ES-I3 (cell line): ENCODE results near the gene AK5.
"Not testable (repeated sequence)": the region's sequence is repeated elsewhere in the genome, so short reads cannot be mapped to it uniquely, and the experiment has no call there.

Source experiments
- H3K36me3 ChIP-seq: 2 replicates; pipeline ENCODE4 v1.6.1; 2013; ENCODE audit warnings: mild to moderate bottlenecking, low read length, control low read depth, moderate library complexity; ENCODE audit not compliant: insufficient read depth
- H3K4me1 ChIP-seq: 2 replicates; pipeline ENCODE4 v1.6.1; 2013; ENCODE audit warnings: mild to moderate bottlenecking, control low read depth, low read length; ENCODE audit not compliant: insufficient read depth
- H3K9ac ChIP-seq: 2 replicates; pipeline ENCODE4 v1.6.1; 2013; ENCODE audit warnings: low read depth, mild to moderate bottlenecking, low read length, moderate library complexity
- H3K9me3 ChIP-seq: 2 replicates; pipeline ENCODE4 v1.6.1; 2013; ENCODE audit warnings: mild to moderate bottlenecking, low read length, moderate library complexity; ENCODE audit not compliant: control insufficient read depth, insufficient read depth

Gene AK5

GRCh38 chr1:77310924-77311323 is 29.1 kb downstream of the AK5 start:
- no peaks in the 10 kb centered on the region for H3K36me3 ChIP-seq
- H3K9me3 ChIP-seq: no peaks in the 10 kb centered on the region
- peaks cover 4% of the 10 kb centered on the region; the same call in 1 of the 2 replicates for H3K4me1 ChIP-seq
- H3K9ac ChIP-seq: no peak overlapping the region

GRCh38 chr1:77312364-77312763 is 30.5 kb downstream of the AK5 start:
- not testable (repeated sequence) for H3K4me1 ChIP-seq, H3K9ac ChIP-seq, H3K9me3 ChIP-seq, H3K36me3 ChIP-seq

DNA sequence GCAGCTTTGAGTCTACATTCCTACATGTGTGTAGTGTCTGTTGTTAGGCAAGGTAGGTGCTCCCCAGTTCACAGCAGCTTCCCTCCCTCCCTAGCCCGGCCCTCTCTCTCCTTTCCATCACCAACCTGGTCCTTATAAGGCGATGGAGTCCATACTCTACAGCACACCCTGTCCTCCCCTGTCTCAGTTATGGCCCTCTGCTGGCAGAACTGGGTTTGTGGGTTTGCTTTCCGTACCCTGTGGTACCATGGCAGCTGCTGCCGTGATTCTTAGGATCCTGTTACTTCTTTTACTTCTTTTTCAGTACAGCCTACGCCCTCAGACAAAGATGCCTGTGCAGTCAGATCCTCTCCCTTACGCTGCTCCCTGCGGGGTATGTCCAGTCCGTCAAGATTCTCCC is 31.7 kb downstream of the AK5 start:
- Histone ChIP-seq H3K9ac (no peak overlapping the region), H3K9me3 (no peaks in the 10 kb centered on the region), H3K4me1 (peaks cover 7% of the 10 kb centered on the region), H3K36me3 (no peaks in the 10 kb centered on the region)

DNA sequence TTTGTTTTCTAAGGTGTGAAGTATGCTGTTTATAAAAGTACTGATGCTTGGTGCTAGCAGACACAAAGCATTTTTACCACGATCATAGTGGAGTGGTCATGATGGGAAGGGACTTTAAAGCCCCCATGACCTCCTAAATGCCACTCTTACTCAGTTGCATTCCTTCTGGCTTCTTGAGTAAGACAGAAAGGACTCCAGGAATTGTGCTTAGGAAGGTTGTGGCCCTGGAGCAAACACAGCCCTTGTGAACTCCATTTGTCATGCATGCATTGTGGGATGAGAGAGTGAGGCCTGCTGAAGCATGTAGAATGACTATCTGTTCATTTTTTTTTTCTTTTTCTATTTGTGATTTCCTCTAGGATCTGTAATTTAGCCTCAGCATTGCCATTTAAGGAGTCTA is 34.2 kb downstream of the AK5 start:
- peaks cover 7% of the 10 kb centered on the region for H3K4me1 ChIP-seq
- H3K9me3 ChIP-seq: no peaks in the 10 kb centered on the region
- H3K9ac ChIP-seq: no peak overlapping the region; the same call in 1 of the 2 replicates
- H3K36me3 ChIP-seq: no peaks in the 10 kb centered on the region

DNA sequence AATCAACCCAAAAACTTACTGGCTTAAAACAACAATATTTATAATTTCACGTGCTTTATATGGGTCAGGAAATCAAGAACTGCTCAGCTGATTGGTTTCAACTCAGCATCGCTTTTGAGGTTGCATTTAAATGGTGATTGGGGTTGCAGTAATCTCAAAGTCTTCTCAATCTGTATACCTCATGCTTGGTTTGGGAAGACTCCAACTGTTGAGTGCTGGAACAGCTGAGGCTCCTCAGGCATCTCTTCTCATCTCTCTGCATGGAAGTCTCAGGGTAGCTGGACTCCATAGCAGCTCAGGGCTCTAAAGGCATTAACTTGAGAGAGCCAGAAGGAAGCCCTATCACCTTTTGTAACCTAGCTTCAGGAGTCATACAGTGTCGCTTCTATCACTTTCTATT is 35.1 kb downstream of the AK5 start:
- Histone ChIP-seq H3K9ac (no peak overlapping the region), H3K9me3 (no peaks in the 10 kb centered on the region), H3K4me1 (peaks cover 9% of the 10 kb centered on the region), H3K36me3 (no peaks in the 10 kb centered on the region)

DNA sequence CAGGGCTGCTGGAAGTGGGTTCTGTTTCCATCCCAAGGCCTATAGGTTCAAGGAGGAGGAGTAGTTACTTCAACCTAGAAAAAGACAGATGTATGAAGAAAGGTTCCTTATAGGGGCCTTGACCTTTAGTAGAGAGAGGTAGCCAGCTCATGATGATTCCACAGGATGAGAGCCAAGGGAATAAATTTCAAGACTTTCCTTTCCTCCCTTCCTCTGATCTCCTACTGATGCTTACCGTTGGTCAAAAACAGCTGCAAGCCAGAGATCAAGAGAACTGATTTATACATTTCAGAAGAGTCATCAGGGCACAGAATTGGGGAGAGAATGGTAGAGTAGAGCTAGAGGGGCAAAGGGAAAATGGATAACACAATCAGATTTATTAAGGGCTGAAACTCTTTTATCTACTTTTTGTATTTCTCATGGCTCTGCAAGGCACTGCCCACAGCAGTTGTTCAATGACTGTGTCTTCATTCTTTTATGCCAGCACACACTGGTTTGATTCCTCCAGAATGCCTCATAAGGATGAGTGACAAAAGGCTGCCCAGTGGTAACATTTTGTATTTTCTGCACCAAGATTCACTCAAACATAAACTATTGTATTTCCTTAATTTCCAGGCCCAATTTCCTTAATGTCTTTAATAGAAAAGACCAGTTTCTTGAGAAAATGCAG is 37.4 kb downstream of the AK5 start:
- Histone ChIP-seq H3K4me1 (peaks cover 22% of the 10 kb centered on the region), H3K9ac (no peak overlapping the region), H3K9me3 (no peaks in the 10 kb centered on the region), H3K36me3 (no peaks in the 10 kb centered on the region)

DNA sequence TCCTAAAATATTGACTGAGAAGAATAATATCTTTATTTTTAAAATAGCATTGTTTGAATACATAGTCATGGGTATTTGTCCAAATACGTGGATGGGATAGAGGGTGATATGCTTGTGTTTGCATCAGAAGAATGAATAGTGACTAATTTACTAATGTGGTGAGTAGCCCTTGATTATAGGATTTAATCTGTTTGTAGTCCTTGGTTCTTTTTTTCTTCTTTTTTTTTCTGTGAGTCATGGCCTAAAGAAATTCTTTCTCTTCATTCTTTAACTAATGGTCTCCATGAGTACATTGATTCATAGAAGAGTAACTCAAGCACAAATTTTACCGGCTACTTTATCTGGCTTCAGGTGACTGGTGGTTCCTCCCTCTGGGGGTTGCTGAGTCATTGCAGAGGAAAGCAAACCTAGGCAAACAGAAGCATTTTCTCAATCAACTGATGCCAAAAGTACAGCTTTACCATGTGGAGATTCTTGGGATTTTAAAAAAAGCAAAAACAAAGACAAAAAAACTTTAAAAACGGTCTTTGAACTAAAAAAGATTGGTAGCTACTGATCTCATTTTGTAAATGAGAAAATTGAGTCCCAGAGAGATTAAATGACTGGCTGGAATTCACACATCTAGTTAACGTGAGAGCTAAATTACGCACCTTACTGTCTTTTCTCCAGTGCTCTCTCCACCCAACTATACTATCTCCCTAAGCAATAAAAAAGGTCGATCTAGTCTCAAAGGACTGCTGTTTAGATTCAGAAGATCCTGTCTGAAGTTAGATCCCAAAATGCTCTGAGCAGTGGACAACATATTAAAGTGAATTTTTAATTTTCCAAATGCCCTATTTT is 40.5 kb downstream of the AK5 start:
- Histone ChIP-seq H3K9ac (peak overlapping the region; percentile 4; the same call in 1 of the 2 replicates), H3K36me3 (no peaks in the 10 kb centered on the region), H3K4me1 (peaks cover 14% of the 10 kb centered on the region), H3K9me3 (no peaks in the 10 kb centered on the region)

DNA sequence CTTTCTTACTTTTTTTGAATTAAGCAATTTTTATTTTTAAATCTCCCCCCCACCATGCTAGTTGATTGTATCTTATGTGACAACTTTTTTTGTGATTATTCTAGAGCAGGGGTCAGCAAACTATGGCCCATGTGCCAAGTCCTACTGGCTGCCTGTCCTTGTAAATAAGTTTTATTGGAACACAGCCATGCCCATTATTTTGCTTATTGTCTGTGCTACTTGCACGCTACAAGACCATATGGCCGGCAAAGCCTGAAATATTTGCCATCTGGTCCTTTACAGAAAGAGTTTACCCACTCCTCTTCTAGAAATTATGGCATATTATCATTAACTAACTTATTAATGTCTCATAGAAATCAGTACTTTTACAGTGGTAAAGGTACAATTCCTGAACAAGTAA is 51.7 kb downstream of the AK5 start:
- H3K4me1 ChIP-seq: 0 out of 2 replicates have a peak, but pooled peaks cover 3% of the 10 kb centered on the region
- H3K36me3 ChIP-seq: no peaks in the 10 kb centered on the region
- no peaks in the 10 kb centered on the region for H3K9me3 ChIP-seq
- no peak overlapping the region for H3K9ac ChIP-seq

GRCh38 chr1:77336729-77337128 is 54.9 kb downstream of the AK5 start:
- Histone ChIP-seq H3K9me3 (no peaks in the 10 kb centered on the region), H3K4me1 (0 out of 2 replicates have a peak, but pooled peaks cover 3% of the 10 kb centered on the region), H3K9ac (no peak overlapping the region), H3K36me3 (no peaks in the 10 kb centered on the region)

GRCh38 chr1:77339326-77339725 is 57.5 kb downstream of the AK5 start:
- H3K9me3 ChIP-seq: no peaks in the 10 kb centered on the region
- no peaks in the 10 kb centered on the region for H3K36me3 ChIP-seq
- H3K4me1 ChIP-seq: 0 out of 2 replicates have a peak, but pooled peaks cover 3% of the 10 kb centered on the region
- no peak overlapping the region for H3K9ac ChIP-seq

DNA sequence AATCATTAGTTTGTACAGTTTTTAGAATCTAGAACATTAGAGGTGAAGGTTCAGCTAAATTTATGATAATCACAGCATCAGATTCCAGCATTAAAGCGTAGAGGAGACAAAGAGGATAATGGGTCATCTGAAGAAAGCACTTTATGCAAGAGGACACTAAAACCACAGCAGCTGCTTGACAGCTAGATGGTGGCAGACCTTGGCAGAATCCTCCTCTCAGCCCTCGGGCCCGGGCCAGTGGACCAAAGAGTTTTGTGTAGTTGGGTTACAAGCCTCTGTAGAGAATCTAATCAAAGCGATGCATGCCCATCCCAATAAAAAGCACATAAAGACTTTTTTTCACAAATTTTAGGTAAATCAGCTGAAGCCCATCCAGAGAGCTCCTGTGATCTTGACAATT is 59.4 kb downstream of the AK5 start:
- Histone ChIP-seq H3K9ac (no peak overlapping the region), H3K36me3 (no peaks in the 10 kb centered on the region), H3K9me3 (no peaks in the 10 kb centered on the region), H3K4me1 (0 out of 2 replicates have a peak, but pooled peaks cover 3% of the 10 kb centered on the region)

DNA sequence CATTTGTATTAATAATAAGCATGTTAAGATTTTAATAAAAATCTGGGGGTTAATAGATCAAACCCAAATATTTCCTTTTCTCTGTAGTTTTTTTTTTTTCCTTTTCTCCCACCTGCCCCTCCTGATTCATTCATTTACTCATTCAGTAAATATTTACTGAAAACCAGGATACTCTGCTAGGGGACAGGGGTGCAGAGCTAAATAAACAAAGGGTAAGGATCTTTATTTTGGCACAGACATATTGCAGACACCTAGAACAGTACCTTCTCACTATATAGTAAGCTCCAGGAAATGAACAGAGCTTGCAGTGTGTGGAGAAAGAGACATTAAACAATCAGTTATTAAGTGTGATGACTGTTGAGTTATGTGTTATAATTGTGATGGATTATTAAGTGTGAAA is 60.9 kb downstream of the AK5 start:
- Histone ChIP-seq H3K36me3 (no peaks in the 10 kb centered on the region), H3K4me1 (0 out of 2 replicates have a peak, but pooled peaks cover 9% of the 10 kb centered on the region), H3K9me3 (no peaks in the 10 kb centered on the region), H3K9ac (no peak overlapping the region)

DNA sequence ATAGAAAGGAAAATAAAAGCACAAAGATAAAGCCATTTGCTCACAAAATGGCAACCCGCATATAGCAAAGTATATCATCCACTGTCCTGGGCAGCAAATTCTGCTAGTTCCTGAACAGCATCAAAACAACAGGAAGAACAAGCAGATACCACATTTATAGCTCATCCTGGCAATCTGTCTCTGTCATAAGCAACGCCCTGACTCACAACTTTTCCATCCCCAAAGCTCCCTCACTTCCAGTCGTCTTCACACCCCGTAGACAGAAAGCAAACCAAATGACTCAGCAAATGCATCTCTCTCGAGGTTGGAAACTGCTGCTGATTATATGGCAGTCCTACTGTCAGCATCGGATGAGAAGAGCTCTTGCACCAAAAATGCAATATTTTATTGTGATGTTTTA is 65.8 kb downstream of the AK5 start:
- Histone ChIP-seq H3K9ac (no peak overlapping the region), H3K36me3 (no peaks in the 10 kb centered on the region), H3K9me3 (no peaks in the 10 kb centered on the region), H3K4me1 (0 out of 2 replicates have a peak, but pooled peaks cover 5% of the 10 kb centered on the region)

DNA sequence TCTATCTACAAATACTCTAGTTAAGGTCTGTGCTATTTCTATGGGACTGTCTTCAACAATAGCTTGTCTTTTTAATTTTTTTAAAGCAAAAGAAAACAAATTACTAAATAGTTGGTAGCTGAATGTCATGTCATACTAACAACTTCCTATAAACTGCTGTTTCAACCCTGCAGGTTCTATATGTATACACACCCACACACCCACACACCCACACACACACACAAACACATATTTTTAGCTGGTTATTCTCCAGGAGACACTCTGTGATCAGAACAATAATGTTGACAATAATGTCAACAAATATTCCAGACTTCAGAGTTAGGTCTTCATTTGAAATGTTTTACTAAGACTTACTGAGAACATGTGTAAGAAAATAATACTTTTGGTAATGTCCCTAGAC is 66.7 kb downstream of the AK5 start:
- Histone ChIP-seq H3K9me3 (no peaks in the 10 kb centered on the region), H3K9ac (no peak overlapping the region), H3K36me3 (no peaks in the 10 kb centered on the region), H3K4me1 (0 out of 2 replicates have a peak, but pooled peaks cover 5% of the 10 kb centered on the region)

GRCh38 chr1:77349275-77349674 is 67.5 kb downstream of the AK5 start:
- H3K4me1 ChIP-seq: 0 out of 2 replicates have a peak, but pooled peaks cover 5% of the 10 kb centered on the region
- H3K9me3 ChIP-seq: no peaks in the 10 kb centered on the region
- H3K36me3 ChIP-seq: no peaks in the 10 kb centered on the region
- no peak overlapping the region for H3K9ac ChIP-seq
